ENCODE results near the gene PROX2. TPM values are rescaled to one million over a fixed set of nuclear protein-coding genes. Genes with fewer than 3 reads are reported as not detected.

PROX2 gene
- total RNA-seq (2021): not detected in 2 replicates
- not detected for Bru-seq, nascent RNA
- BruChase-seq, experiment 1, labeled RNA remaining after a 2-hour chase: percentile 6 among the genes with signal in this experiment
- not detected for BruChase-seq, experiment 2, labeled RNA remaining after a 6-hour chase
- long read RNA-seq: 0 reads

GRCh38 chr14:74875941-74876913 is at the start of gene PROX2:
PROX2 (minus strand) TSS chr14:74876145; CDS start chr14:74863834, 12,311 bp downstream.
- DNase-seq: no peak
- BruUV-seq (replicated peaks): no TSS peak
- Histone ChIP-seq H3K27ac (no peak within 1 kb of the TSS), H3K27me3 (ENCODE audit: insufficient read depth, low read depth) (no peaks in the 10 kb centered on the region), H3K4me3 (no peak within 1 kb of the TSS), H3K79me2 (ENCODE audit: low read depth) (no peaks in the 10 kb centered on the region), H3K36me3 (ENCODE audit: low read depth) (no peaks in the 10 kb centered on the region), H4K20me1 (ENCODE audit: insufficient read depth) (no peaks in the 10 kb centered on the region), H3K9me2 (ENCODE audit: insufficient read depth) (no peaks in the 10 kb centered on the region), H3K4me2 (no peak within 1 kb of the TSS), H3K9me3 (ENCODE audit: insufficient read depth, low read depth) (no peaks in the 10 kb centered on the region), H2AFZ (no peak within 1 kb of the TSS), H3F3A (ENCODE audit: insufficient read depth, low read depth) (peaks cover 14% of the 10 kb centered on the region; the same call in 1 of the 2 replicates), H3K4me1 (replicated peaks; ENCODE audit: insufficient read depth) (peaks cover 6% of the 10 kb centered on the region)
- CTCF ChIA-PET: interaction anchor here (0.6 to 1.7 kb wide), 5 partner anchors 22 to 1895 kb away, joined by 3 to 6 read pairs (median 4); no protein-coding TSS in a partner anchor
- intact Hi-C loops (cut with micrococcal nuclease; ENCODE audit: unreplicated experiment): no loop called here
- TF ChIP-seq CTCF (conservative IDR thresholded peaks at IDR 0.05): no peak
- TF ChIP-seq EZH2 (IDR thresholded peaks at IDR 0.05; ENCODE audit: low read depth): no peak
- POLR2A ChIA-PET (ENCODE audit: unreplicated experiment): interaction anchor here (0.6 kb wide), 1 partner anchor 91 kb away, joined by 4 read pairs; no protein-coding TSS in a partner anchor

- Histone ChIP-seq H3K27me3 (ENCODE audit: insufficient read depth, low read depth) (0 out of 2 replicates have a peak, but pooled peaks cover 4% of the 10 kb centered on the region), H3K9me3 (ENCODE audit: insufficient read depth, low read depth) (no peaks in the 10 kb centered on the region), H3K4me3 (no peak overlapping the region), H3K4me2 (no peak overlapping the region), H3K4me1 (replicated peaks; ENCODE audit: insufficient read depth) (peaks cover 4% of the 10 kb centered on the region), H3K9me2 (ENCODE audit: insufficient read depth) (no peaks in the 10 kb centered on the region), H3K27ac (no peak overlapping the region), H3K36me3 (ENCODE audit: low read depth) (no peaks in the 10 kb centered on the region), H4K20me1 (ENCODE audit: insufficient read depth) (no peaks in the 10 kb centered on the region), H2AFZ (no peak overlapping the region), H3K79me2 (ENCODE audit: low read depth) (no peaks in the 10 kb centered on the region), H3F3A (ENCODE audit: insufficient read depth, low read depth) (peaks cover 6% of the 10 kb centered on the region; the same call in 1 of the 2 replicates)
- no TSS peak for BruUV-seq (replicated peaks)
- TF ChIP-seq EZH2 (IDR thresholded peaks at IDR 0.05; ENCODE audit: low read depth): no peak
- POLR2A ChIA-PET (ENCODE audit: unreplicated experiment): no interaction called here
- DNase-seq: no peak
- intact Hi-C loops (cut with micrococcal nuclease; ENCODE audit: unreplicated experiment): no loop called here
- CTCF ChIA-PET: interaction anchor here (0.6 kb wide), 1 partner anchor 124 kb away, joined by 3 read pairs; no protein-coding TSS in a partner anchor
Measured at GRCh38 chr14:74924061-74924460, 48.1 kb upstream of the PROX2 start.

GRCh38 chr14:74922752-74923401 is 46.9 kb upstream of the PROX2 start, which contains the start of gene RPS6KL1:
RPS6KL1 (minus strand) TSS chr14:74923260; CDS start chr14:74921541, 1,719 bp downstream.
- POLR2A ChIA-PET (ENCODE audit: unreplicated experiment): interaction anchor here (0.6 to 0.8 kb wide), 11 partner anchors 18 to 1365 kb away, joined by 3 to 15 read pairs (median 7); partner anchors contain the start of gene ACYP1
- Histone ChIP-seq H3K4me2 (peak within 1 kb of the TSS; percentile 88), H2AFZ (peak within 1 kb of the TSS; percentile 94), H3K4me1 (replicated peaks; ENCODE audit: insufficient read depth) (peaks cover 4% of the 10 kb centered on the region), H3K36me3 (ENCODE audit: low read depth) (no peaks in the 10 kb centered on the region), H4K20me1 (ENCODE audit: insufficient read depth) (no peaks in the 10 kb centered on the region), H3F3A (ENCODE audit: insufficient read depth, low read depth) (peaks cover 6% of the 10 kb centered on the region; the same call in 1 of the 2 replicates), H3K27me3 (ENCODE audit: insufficient read depth, low read depth) (0 out of 2 replicates have a peak, but pooled peaks cover 4% of the 10 kb centered on the region), H3K4me3 (peak within 1 kb of the TSS; percentile 76), H3K79me2 (ENCODE audit: low read depth) (no peaks in the 10 kb centered on the region), H3K9me2 (ENCODE audit: insufficient read depth) (no peaks in the 10 kb centered on the region), H3K27ac (no peak within 1 kb of the TSS), H3K9me3 (ENCODE audit: insufficient read depth, low read depth) (no peaks in the 10 kb centered on the region)
- TF ChIP-seq CTCF (conservative IDR thresholded peaks at IDR 0.05) (no peak), EZH2 (IDR thresholded peaks at IDR 0.05; ENCODE audit: low read depth) (no peak)
- no TSS peak for BruUV-seq (replicated peaks)
- DNase-seq: peak; percentile 66 to 87
- CTCF ChIA-PET: interaction anchor here (0.5 to 2.2 kb wide), 19 partner anchors 8 to 891 kb away, joined by 3 to 25 read pairs (median 5); partner anchors contain the start of genes NEK9 and ZC2HC1C
- intact Hi-C loops (cut with micrococcal nuclease; ENCODE audit: unreplicated experiment): loop anchor here (1.0 kb wide), 1 partner anchor 17 kb away; no protein-coding TSS in a partner anchor
